ENCODE data around the gene LRMDA.

DNA sequence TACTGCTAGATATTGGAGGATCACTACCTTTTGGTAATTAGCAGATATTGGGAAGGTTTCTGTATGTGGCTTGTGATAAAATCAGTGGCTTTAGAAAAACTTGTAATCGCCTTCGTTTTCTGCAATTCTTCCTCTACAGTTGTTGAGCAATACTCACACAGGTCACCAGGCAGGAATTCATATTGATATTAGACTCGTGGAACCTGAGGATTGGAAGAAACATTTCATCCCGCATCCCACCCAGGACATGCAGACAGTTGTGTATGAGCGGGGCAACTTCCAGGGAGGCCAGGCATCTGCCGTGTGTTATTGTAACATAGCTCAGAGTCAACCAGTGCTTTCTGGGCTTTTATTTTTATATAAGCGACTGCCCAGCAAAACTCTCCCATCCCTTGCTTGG, 821.3 kb downstream of the LRMDA start:
- TF ChIP-seq, protein P1, sequence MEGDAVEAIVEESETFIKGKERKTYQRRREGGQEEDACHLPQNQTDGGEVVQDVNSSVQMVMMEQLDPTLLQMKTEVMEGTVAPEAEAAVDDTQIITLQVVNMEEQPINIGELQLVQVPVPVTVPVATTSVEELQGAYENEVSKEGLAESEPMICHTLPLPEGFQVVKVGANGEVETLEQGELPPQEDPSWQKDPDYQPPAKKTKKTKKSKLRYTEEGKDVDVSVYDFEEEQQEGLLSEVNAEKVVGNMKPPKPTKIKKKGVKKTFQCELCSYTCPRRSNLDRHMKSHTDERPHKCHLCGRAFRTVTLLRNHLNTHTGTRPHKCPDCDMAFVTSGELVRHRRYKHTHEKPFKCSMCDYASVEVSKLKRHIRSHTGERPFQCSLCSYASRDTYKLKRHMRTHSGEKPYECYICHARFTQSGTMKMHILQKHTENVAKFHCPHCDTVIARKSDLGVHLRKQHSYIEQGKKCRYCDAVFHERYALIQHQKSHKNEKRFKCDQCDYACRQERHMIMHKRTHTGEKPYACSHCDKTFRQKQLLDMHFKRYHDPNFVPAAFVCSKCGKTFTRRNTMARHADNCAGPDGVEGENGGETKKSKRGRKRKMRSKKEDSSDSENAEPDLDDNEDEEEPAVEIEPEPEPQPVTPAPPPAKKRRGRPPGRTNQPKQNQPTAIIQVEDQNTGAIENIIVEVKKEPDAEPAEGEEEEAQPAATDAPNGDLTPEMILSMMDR (IDR thresholded peaks at IDR 0.05; ENCODE audit: low read depth, low read length) = no peak
- no peak for TF ChIP-seq EZH2phosphoT487 (IDR thresholded peaks at IDR 0.05; ENCODE audit: low read depth)

Measured in OCI-LY3 (cell line).